GM23338 (cell line): ENCODE results near the gene CDCA4.

ENCODE experiments used
- CREB1 ChIP-seq: fragments of 250-450 bp; sonication (Bioruptor Pico); IDR thresholded peaks from 2 replicates; pipeline ENCODE4 v1.5.0; 2020; ENCODE audit warnings: low read depth, mild to moderate bottlenecking, moderate library complexity
- CTCF ChIP-seq, 2 experiments: fragments of 200-600 bp in 1 of 2; sonication (generic) in 1 of 2; conservative IDR thresholded peaks; 2 replicates each; pipeline versions ENCODE4 v1.5.1 to v1.6.1; 2016 to 2017; ENCODE audit warnings: antibody characterized with exemption in 2 of 2, low read depth in 2 of 2, mild to moderate bottlenecking in 2 of 2, moderate library complexity in 1 of 2
- EZH2 ChIP-seq: fragments of 200-600 bp; sonication (generic); IDR thresholded peaks from one replicate; pipeline ENCODE4 v1.8.0; 2017; ENCODE audit warnings: antibody characterized with exemption, mild to moderate bottlenecking, low read depth; ENCODE audit not compliant: unreplicated experiment
- EZH2phosphoT487 ChIP-seq: fragments of 200-600 bp; sonication (generic); IDR thresholded peaks from one replicate; pipeline ENCODE4 v1.8.1; 2018; ENCODE audit warnings: antibody characterized with exemption; ENCODE audit not compliant: unreplicated experiment
- POLR2AphosphoS5 ChIP-seq: IDR thresholded peaks from 2 replicates; pipeline ENCODE4 v1.6.1; 2016; ENCODE audit warnings: antibody characterized with exemption, low read depth
- REST ChIP-seq: IDR thresholded peaks from one replicate; pipeline ENCODE4 v1.6.1; 2018; ENCODE audit warnings: antibody characterized with exemption; ENCODE audit not compliant: unreplicated experiment
- STAT1 ChIP-seq: IDR thresholded peaks from one replicate; pipeline ENCODE4 v1.6.1; 2016; ENCODE audit warnings: antibody characterized with exemption; ENCODE audit not compliant: unreplicated experiment
- ZNF114 ChIP-seq: fragments of 250-450 bp; sonication (Bioruptor Pico); IDR thresholded peaks from 2 replicates; pipeline ENCODE4 v1.5.0; 2020; ENCODE audit warnings: mild to moderate bottlenecking, moderate library complexity
- ZNF331 ChIP-seq: fragments of 250-450 bp; sonication (Bioruptor Pico); IDR thresholded peaks from 2 replicates; pipeline ENCODE4 v1.5.0; 2020; ENCODE audit warnings: low read depth, mild to moderate bottlenecking, moderate library complexity

- no peak for TF ChIP-seq EZH2
- no peak for TF ChIP-seq CTCF (conservative IDR thresholded peaks at IDR 0.05; ENCODE audit: low read depth in 2 of 2)
- TF ChIP-seq CREB1 (CRISPR knock-in tag) = no peak
- no peak for TF ChIP-seq EZH2phosphoT487
- TF ChIP-seq STAT1 = no peak
- no peak for TF ChIP-seq REST
- no peak for TF ChIP-seq POLR2AphosphoS5
- TF ChIP-seq ZNF331 (CRISPR knock-in tag) = no peak
- TF ChIP-seq ZNF114 (CRISPR knock-in tag) = no peak
Observed at GRCh38 chr14:104968153-104968527, 52.7 kb downstream of the CDCA4 start.
